GM19023 (cell line): Measurements from ENCODE around the gene SYNGR2.

Source experiments
- ATAC-seq: cut with Tn5 transposase; IDR thresholded peaks from one replicate; pipeline ENCODE4 v1.9.1; 2021; ENCODE audit warnings: mild to moderate bottlenecking, moderate library complexity; ENCODE audit not compliant: unreplicated experiment

The SYNGR2 gene

DNA sequence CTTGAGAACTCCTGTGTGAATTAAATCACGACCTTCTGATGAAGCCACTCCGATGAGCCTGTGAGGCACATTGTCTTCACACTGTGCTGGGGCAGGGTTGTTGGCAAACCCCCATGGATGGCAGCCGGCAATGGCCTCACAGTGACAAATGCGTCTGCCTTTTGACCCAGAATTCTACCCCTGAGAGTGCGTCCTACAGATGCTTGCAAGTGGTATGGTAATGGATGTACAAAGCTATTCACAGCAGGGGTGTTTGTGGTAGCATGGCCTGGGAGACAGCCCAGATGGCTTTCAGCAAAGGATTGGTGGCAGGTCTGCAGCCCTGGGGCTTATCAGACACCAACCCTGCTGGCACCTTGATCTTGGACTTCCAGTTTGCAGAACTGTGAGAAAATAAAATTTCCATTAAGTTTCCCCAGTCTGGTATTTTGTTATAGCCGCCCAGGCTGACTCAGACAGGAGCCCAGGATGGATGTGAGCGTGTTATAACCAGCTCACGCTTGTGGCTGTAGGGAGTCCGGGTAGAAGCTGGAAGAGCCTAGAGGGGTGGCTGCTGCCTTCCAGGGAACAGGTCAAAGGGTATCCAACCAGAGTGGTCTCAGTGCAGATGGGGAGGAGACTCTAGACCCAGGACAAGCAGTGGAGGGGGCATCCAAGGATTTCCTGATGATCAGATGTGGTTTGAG, 28.9 kb downstream of the SYNGR2 start:
- no peak for ATAC-seq

DNA sequence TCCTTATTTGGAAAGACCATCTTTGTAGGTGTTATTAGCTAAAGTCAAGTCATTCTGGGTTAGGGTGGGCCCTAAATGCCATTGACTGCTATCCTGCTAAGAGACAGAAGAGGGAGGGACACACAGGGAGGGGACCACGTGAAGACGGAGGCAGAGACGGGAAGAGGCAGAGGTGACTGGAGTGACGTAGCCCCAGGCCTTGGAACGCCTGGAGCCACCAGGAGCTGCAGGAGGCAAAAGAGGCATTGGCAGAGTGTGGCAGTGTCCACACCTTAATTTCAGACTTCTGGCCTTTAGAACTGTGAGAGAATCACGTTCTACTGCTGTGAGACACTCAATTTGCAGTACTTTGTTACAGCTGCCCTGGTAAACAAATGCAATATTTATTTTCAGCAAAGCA, 32.1 kb downstream of the SYNGR2 start:
- no peak for ATAC-seq

DNA sequence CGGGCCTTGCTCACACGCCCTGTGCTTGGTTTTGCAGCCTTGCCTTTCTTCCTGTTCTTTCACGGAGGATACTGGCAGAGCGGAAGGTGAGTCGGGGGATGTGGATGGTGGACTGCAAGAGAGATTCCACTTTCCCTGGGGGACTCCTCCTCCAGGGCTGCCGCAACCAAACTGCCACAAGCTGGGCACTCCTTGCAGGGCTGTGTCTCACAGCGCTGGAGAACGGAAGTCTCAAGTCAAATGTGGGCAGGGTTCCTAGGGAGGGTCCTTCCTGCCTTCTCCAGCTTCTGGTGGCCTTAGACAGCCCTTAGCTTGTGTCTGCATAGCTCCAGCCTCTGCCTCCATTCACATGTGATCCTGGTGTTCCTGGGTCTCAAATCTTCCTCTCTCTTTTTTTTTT, 34.3 kb downstream of the SYNGR2 start:
- no peak for ATAC-seq

DNA sequence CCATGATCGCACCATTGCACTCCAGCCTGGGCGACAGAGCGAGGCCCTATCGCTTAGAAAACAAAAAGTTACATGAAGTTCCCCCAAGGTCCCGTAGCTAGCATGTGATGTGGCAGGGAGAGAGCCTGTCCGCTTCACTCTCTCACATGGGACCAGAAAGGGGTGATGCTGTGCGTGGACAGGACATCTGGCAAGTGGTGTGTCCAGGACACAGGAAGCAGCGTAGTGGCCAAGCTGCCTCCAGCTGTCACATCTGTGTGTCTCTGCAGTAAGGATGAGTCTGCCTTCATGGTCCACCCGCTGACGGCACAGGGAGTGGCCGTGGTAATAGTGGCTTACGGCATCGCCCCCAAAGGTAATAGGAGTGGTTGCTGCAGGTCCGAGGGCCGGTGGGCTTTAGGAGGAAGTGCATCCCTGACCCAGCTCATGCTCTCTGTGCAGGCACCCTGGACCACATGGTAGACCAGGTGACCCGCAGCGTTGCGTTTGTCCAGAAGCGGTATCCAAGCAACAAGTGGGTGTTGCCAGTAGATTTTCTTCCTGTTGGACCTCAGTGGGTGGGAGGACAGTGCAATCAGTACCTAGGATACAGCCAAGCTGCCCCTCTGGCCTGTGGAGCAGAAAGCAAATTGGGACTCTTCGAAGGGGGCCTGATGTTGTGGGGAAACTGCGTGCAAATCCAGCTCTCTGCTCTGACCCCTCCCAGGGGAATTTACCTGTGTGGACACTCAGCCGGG, 36.2 kb downstream of the SYNGR2 start:
- ATAC-seq: no peak

DNA sequence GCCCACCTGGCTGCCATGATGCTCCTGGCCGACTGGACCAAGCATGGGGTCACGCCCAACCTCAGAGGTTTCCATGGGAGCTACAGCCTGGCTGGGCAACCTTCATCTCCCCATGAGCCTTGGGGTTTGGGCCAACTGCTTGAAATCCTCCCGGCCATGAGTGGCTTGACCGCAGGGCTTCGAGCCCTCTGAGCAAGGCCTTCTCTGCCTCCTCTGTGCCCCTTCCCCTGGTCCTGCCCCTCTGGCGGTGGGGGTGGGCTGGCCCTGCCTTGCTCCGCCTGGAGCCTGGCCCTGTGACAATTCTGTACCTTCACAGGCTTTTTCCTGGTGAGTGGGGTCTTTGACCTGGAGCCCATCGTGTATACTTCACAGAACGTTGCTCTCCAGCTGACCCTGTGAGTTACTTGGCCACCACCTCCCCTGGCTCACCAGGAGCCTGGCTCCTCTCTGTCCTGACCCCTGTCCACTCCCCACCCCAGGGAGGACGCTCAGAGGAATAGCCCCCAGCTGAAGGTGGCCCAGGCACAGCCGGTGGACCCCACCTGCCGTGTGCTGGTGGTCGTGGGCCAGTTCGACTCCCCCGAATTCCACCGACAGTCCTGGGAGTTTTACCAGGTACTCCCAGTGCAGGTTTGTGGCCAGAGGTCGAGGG, 36.9 kb downstream of the SYNGR2 start:
- ATAC-seq: no peak

DNA sequence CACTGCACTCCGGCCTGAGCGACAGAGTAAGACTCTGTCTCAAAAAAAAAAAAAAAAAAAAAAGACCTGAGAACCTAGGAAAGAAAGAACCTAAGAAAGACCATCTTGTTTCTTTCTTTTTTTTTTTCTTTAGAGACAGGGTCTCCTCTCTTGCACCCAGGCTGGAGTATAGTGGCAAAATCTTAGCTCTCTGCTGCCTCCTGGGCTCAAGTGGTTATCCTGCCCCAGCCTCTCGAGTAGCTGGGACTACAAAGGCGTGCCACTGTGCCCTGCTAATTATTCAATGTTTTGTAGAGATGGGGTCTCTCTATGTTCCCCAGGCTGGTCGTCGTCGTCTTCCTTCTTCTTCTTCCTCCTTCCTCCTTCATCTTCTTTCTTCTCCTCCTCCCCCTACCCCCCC, 37.9 kb downstream of the SYNGR2 start:
- ATAC-seq: no peak

DNA sequence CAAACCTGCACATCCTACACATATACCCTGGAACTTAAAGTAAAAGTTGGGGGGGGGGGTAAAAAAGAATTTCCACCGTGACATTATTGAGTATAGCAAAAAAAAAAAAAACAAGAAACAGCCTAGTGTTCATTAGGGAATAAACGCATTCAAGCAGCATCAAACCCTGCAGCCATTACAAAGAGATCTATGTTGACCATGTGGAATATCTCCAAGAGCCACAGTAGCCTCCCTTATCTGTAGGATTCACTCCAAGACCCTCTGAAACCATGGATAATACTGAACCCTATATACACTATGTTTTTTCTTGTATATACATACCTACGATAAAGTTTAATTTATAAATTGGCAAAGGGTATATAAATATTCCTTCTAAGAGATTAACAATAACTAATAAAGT, 40.1 kb downstream of the SYNGR2 start:
- ATAC-seq: no peak

DNA sequence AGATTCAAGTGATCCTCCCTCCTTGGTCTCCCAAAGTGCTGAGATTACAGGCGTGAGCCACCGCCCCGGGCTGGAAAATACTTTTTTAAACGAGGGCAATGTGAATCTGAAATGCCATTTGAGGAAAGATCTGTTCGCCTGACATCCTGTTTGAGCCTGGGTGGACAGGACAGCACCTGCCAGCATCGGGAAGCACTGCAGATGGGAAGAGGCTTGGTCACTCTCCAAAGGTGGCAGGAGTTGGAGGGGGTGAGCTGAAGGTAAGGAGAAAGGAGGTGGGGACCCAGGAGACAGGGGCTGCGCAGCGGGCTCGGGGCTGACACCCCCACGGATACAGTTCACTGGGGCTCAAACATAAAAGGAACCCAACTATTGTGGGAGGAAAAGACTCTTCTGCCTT, 41.7 kb downstream of the SYNGR2 start:
- ATAC-seq: no peak

DNA sequence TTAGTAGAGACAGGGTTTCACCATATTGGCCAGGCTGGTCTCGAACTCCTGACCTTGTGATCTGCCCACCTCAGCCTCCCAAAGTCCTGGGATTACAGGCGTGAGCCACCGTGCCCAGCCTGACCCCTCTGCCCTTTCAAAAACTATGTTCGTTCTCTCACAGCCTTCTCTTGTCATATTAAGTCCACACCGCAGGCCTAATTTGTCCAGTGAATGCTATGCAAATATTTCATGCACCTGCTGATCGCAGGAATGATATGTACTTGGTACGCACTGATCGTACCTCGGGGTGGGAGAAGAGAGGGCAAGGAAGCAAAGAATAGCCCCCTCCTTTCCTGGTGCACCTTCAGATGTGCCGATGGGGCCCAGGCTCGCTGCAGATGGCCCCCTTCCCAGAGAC, 42.7 kb downstream of the SYNGR2 start:
- ATAC-seq: no peak

DNA sequence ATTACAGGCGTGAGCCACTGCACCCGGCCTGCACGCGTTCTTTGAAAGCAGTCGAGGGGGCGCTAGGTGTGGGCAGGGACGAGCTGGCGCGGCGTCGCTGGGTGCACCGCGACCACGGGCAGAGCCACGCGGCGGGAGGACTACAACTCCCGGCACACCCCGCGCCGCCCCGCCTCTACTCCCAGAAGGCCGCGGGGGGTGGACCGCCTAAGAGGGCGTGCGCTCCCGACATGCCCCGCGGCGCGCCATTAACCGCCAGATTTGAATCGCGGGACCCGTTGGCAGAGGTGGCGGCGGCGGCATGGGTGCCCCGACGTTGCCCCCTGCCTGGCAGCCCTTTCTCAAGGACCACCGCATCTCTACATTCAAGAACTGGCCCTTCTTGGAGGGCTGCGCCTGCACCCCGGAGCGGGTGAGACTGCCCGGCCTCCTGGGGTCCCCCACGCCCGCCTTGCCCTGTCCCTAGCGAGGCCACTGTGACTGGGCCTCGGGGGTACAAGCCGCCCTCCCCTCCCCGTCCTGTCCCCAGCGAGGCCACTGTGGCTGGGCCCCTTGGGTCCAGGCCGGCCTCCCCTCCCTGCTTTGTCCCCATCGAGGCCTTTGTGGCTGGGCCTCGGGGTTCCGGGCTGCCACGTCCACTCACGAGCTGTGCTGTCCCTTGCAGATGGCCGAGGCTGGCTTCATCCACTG, 45.8 kb downstream of the SYNGR2 start, which contains the start of gene BIRC5:
Gene BIRC5, plus strand, starts transcription at position 238 of the 690 bp plus-strand sequence. Its CDS starts 64 bp downstream, at position 302.
- ATAC-seq: peak; percentile 78

DNA sequence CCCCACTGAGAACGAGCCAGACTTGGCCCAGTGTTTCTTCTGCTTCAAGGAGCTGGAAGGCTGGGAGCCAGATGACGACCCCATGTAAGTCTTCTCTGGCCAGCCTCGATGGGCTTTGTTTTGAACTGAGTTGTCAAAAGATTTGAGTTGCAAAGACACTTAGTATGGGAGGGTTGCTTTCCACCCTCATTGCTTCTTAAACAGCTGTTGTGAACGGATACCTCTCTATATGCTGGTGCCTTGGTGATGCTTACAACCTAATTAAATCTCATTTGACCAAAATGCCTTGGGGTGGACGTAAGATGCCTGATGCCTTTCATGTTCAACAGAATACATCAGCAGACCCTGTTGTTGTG, 46.3 kb downstream of the SYNGR2 start:
- ATAC-seq: no peak

DNA sequence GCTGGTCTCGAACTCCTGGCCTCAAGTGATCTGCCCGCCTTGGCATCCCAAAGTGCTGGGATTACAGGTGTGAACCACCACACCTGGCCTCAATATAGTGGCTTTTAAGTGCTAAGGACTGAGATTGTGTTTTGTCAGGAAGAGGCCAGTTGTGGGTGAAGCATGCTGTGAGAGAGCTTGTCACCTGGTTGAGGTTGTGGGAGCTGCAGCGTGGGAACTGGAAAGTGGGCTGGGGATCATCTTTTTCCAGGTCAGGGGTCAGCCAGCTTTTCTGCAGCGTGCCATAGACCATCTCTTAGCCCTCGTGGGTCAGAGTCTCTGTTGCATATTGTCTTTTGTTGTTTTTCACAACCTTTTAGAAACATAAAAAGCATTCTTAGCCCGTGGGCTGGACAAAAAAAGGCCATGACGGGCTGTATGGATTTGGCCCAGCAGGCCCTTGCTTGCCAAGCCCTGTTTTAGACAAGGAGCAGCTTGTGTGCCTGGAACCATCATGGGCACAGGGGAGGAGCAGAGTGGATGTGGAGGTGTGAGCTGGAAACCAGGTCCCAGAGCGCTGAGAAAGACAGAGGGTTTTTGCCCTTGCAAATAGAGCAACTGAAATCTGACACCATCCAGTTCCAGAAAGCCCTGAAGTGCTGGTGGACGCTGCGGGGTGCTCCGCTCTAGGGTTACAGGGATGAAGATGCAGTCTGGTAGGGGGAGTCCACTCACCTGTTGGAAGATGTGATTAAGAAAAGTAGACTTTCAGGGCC, 51.2 kb downstream of the SYNGR2 start:
- no peak for ATAC-seq
